Stomach (tissue), 4 donors: ENCODE data around the gene ILK.

Source experiments
- CTCF ChIP-seq, 7 experiments: fragments of 450-650 bp in 4 of 7; fragments of 200-600 bp in 3 of 7; sonication (generic) in 3 of 7; IDR thresholded peaks; one replicate each; pipeline ENCODE4 v1.5.1; 2016 to 2019; ENCODE audit warnings: antibody characterized with exemption in 7 of 7, control low read depth in 2 of 7, mild to moderate bottlenecking in 1 of 7
- POLR2AphosphoS5 ChIP-seq, 3 donors: sonication (generic); formaldehyde crosslinking; IDR thresholded peaks; one replicate each; pipeline ENCODE4 v1.6.1; 2016; ENCODE audit warnings: antibody characterized with exemption in 3 of 3

DNA sequence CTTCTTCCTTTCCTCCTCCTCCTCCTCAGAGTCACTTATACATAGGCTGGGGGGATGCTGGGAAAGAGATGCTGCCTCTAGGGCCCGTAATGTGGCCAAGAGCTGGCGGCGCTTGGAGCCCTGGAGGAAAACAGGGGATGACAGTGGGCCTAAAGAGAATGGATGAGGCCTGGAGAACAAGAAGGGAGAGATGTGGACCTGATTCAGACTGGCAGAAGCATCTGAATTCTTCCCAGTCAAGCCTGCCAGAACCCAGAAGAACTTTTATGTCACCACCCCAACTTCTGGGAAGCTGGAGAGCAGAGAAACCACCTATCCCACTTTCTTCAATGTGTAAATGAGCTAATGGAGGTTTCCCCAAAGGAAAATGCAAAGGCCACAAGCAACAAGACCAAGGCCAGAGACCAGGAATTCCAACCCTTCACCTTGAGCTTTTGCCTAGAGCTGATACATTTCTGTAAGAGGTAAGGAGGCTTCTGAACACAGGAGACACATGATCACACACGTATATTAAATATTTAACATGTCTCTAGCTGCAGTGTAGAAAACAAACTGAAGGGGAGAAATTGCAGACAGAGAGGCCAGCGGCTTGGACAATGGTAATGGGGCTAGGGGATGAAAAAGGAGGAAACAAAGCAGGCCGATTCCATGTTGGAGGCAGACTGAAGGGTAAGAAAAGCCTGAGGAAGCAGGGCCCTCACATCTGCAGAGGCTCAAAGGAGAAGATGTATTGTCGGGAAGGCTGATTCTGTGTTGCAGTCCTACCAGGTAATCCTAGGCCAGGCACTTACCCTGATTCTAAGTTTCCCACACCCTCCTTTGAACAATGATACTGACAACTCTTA lies 1.3 kb upstream of the ILK start:
- TF ChIP-seq POLR2AphosphoS5 (IDR thresholded peaks at IDR 0.05), result no peak
- TF ChIP-seq CTCF (IDR thresholded peaks at IDR 0.05), result no peak
